Endodermal cell (in vitro differentiated cells): ENCODE data around the gene TACO1. TPM values are rescaled to one million over a fixed set of nuclear protein-coding genes. Genes with fewer than 3 reads are reported as not detected.

ENCODE experiments used
- DNase-seq: peaks from one replicate; pipeline ENCODE4 v3.0.0-alpha.2; 2017
- H3K27ac ChIP-seq: 2 replicates; pipeline ENCODE4 v1.5.1; 2013; ENCODE audit warnings: mild to moderate bottlenecking, low read depth, low read length, moderate library complexity
- H3K27me3 ChIP-seq: 2 replicates; pipeline ENCODE4 v1.6.1; 2013; ENCODE audit warnings: mild to moderate bottlenecking, low read length, moderate library complexity; ENCODE audit not compliant: insufficient read depth, control insufficient read depth, poor library complexity, severe bottlenecking
- H3K36me3 ChIP-seq: 2 replicates; pipeline ENCODE4 v1.7.0; 2013; ENCODE audit warnings: mild to moderate bottlenecking, low read length, moderate library complexity; ENCODE audit not compliant: control insufficient read depth, insufficient read depth
- H3K4me1 ChIP-seq: one replicate; pipeline ENCODE4 v1.7.0; 2013; ENCODE audit warnings: low read length; ENCODE audit not compliant: control insufficient read depth, insufficient read depth
- H3K4me3 ChIP-seq: 2 replicates; pipeline ENCODE4 v1.5.1; 2013; ENCODE audit warnings: mild to moderate bottlenecking, low read length, moderate library complexity
- H3K9ac ChIP-seq: 2 replicates; pipeline ENCODE4 v1.6.1; 2013; ENCODE audit warnings: mild to moderate bottlenecking, low read length, moderate library complexity; ENCODE audit not compliant: poor library complexity, severe bottlenecking; ENCODE audit errors: extremely low read depth
- H3K9me3 ChIP-seq: 2 replicates; pipeline ENCODE4 v1.6.1; 2013; ENCODE audit warnings: mild to moderate bottlenecking, low read length, moderate library complexity; ENCODE audit not compliant: control insufficient read depth
- H3K27ac Mint-ChIP-seq: 2 replicates; pipeline ENCODE4 v1.8.0; 2020; ENCODE audit warnings: mixed read lengths
- H3K27me3 Mint-ChIP-seq: 2 replicates; pipeline ENCODE4 v1.8.0; 2021; ENCODE audit warnings: mild to moderate bottlenecking, mixed read lengths; ENCODE audit not compliant: insufficient read depth
- H3K36me3 Mint-ChIP-seq: 2 replicates; pipeline ENCODE4 v1.8.0; 2020; ENCODE audit warnings: low read depth, mixed read lengths
- H3K4me1 Mint-ChIP-seq: 2 replicates; pipeline ENCODE4 v1.8.0; 2020; ENCODE audit warnings: mixed read lengths
- H3K4me3 Mint-ChIP-seq: 2 replicates; pipeline ENCODE4 v1.8.0; 2020; ENCODE audit warnings: mild to moderate bottlenecking, moderate library complexity, mixed read lengths
- H3K9me3 Mint-ChIP-seq: 2 replicates; pipeline ENCODE4 v1.8.0; 2020; ENCODE audit warnings: mild to moderate bottlenecking, mixed read lengths
- CTCF ChIP-seq: fragments of 200-600 bp; sonication (generic); conservative IDR thresholded peaks from 2 replicates; pipeline ENCODE4 v1.5.0; 2021; ENCODE audit warnings: antibody characterized with exemption, mild to moderate bottlenecking
- WGBS, 2 experiments: methylation state at CpG; one replicate each; pipeline versions ENCODE4 v1.1.5 to v1.1.7; 2013; ENCODE audit warnings: missing lambda C conversion rate in 2 of 2, mixed read lengths in 1 of 2; ENCODE audit not compliant: insufficient coverage in 1 of 2, insufficient read length in 1 of 2; 5-methylcytosine and 5-hydroxymethylcytosine counted together
- total RNA-seq, 2 donors: library from RNA; stranded (reverse); fragmentation: NEBNext Ultra II Directional in 1 of 2; extraction: Animal tissue kit (Norgen Biotek cat#: 25700) in 1 of 2; gene quantifications; 2 replicates in 1 of 2; 3 replicates in 1 of 2; pipeline ENCODE4 v1.2.1, GENCODE V29; 2021

The TACO1 gene
- total RNA-seq, 2 donors from 2014 or later, result 19.6 to 20.3 TPM

GRCh38 chr17:63587770-63588169 lies 12.9 kb upstream of the TACO1 start:
- H3K9me3 Mint-ChIP-seq, result no peaks in the 10 kb centered on the region
- H3K9me3 ChIP-seq, result no peaks in the 10 kb centered on the region
- no peaks in the 10 kb centered on the region for H3K4me1 ChIP-seq
- no peaks in the 10 kb centered on the region for H3K4me1 Mint-ChIP-seq
- H3K36me3 Mint-ChIP-seq, result peaks cover 72% of the 10 kb centered on the region
- no peaks in the 10 kb centered on the region for H3K27me3 Mint-ChIP-seq
- no peak for TF ChIP-seq CTCF
- H3K9ac ChIP-seq, result no peak overlapping the region
- H3K27ac ChIP-seq, result no peak overlapping the region
- H3K4me3 ChIP-seq, result no peak overlapping the region
- DNase-seq, result no peak
- WGBS, 2 experiments, result 98 to 100% methylated on average over 4 to 5 of the region's 5 CpGs
- H3K36me3 ChIP-seq, result peaks cover 62% of the 10 kb centered on the region
- no peak overlapping the region for H3K27ac Mint-ChIP-seq
- H3K4me3 Mint-ChIP-seq, result no peak overlapping the region
- no peaks in the 10 kb centered on the region for H3K27me3 ChIP-seq

GRCh38 chr17:63588797-63589196 lies 11.9 kb upstream of the TACO1 start:
- H3K4me1 Mint-ChIP-seq, result no peaks in the 10 kb centered on the region
- no peak for DNase-seq
- H3K27ac Mint-ChIP-seq, result no peak overlapping the region
- Histone ChIP-seq H3K4me3 (no peak overlapping the region), H3K4me1 (no peaks in the 10 kb centered on the region), H3K36me3 (peaks cover 53% of the 10 kb centered on the region), H3K9me3 (no peaks in the 10 kb centered on the region), H3K27ac (no peak overlapping the region), H3K9ac (no peak overlapping the region), H3K27me3 (no peaks in the 10 kb centered on the region)
- peaks cover 66% of the 10 kb centered on the region for H3K36me3 Mint-ChIP-seq
- WGBS, 2 experiments, result 96 to 99% methylated on average over 11 of the region's 11 CpGs
- TF ChIP-seq CTCF, result no peak
- no peak overlapping the region for H3K4me3 Mint-ChIP-seq
- no peaks in the 10 kb centered on the region for H3K9me3 Mint-ChIP-seq
- H3K27me3 Mint-ChIP-seq, result no peaks in the 10 kb centered on the region

- H3K36me3 ChIP-seq, result peaks cover 55% of the 10 kb centered on the region
- H3K27me3 ChIP-seq, result no peaks in the 10 kb centered on the region
- H3K9ac ChIP-seq, result no peak overlapping the region
- TF ChIP-seq CTCF, result no peak
- H3K4me1 ChIP-seq, result no peaks in the 10 kb centered on the region
- H3K9me3 ChIP-seq, result no peaks in the 10 kb centered on the region
- DNase-seq, result no peak
- H3K27ac ChIP-seq, result no peak overlapping the region
- peaks cover 63% of the 10 kb centered on the region for H3K36me3 Mint-ChIP-seq
- no peak overlapping the region for H3K4me3 ChIP-seq
- H3K27ac Mint-ChIP-seq, result no peak overlapping the region
- H3K4me1 Mint-ChIP-seq, result no peaks in the 10 kb centered on the region
- no peaks in the 10 kb centered on the region for H3K27me3 Mint-ChIP-seq
- H3K9me3 Mint-ChIP-seq, result no peaks in the 10 kb centered on the region
- no peak overlapping the region for H3K4me3 Mint-ChIP-seq
- 100% methylated on average over 1 of the region's 1 CpG for WGBS, 2 experiments
Observed at GRCh38 chr17:63589646-63590045, 11.0 kb upstream of the TACO1 start.
